Mesendoderm (in vitro differentiated cells): ENCODE results near the gene PPP1R16B. TPM values are rescaled to one million over a fixed set of nuclear protein-coding genes. Genes with fewer than 3 reads are reported as not detected.

Experiments
- DNase-seq: peaks from one replicate; pipeline ENCODE4 v3.0.0; 2013
- H2AK5ac ChIP-seq: 2 replicates; pipeline ENCODE4 v1.6.1; 2013; ENCODE audit warnings: low read length, inconsistent platforms
- H2BK120ac ChIP-seq: 2 replicates; pipeline ENCODE4 v1.6.1; 2013; ENCODE audit warnings: low read depth, mild to moderate bottlenecking, low read length, moderate library complexity, mixed read lengths
- H2BK15ac ChIP-seq: replicated peaks from 2 replicates; pipeline ENCODE4 v1.6.1; 2013; ENCODE audit warnings: low read depth, mild to moderate bottlenecking, moderate library complexity
- H2BK5ac ChIP-seq: 2 replicates; pipeline ENCODE4 v1.6.1; 2013; ENCODE audit warnings: low read length, inconsistent platforms
- H3K18ac ChIP-seq: 2 replicates; pipeline ENCODE4 v1.6.1; 2013; ENCODE audit warnings: mild to moderate bottlenecking, low read length, mixed read lengths
- H3K23ac ChIP-seq: one replicate; pipeline ENCODE4 v1.6.1; 2013; ENCODE audit warnings: low read length
- H3K27ac ChIP-seq: 2 replicates; pipeline ENCODE4 v1.5.1; 2013; ENCODE audit warnings: low read depth, mild to moderate bottlenecking, inconsistent platforms, low read length, moderate library complexity
- H3K27me3 ChIP-seq: 2 replicates; pipeline ENCODE4 v1.6.1; 2013; ENCODE audit warnings: low read length, control low read depth, mild to moderate bottlenecking, inconsistent platforms; ENCODE audit not compliant: insufficient read depth, poor library complexity
- H3K36me3 ChIP-seq: 2 replicates; pipeline ENCODE4 v1.6.1; 2013; ENCODE audit warnings: low read length, inconsistent platforms; ENCODE audit not compliant: control insufficient read depth, insufficient read depth
- H3K4ac ChIP-seq: one replicate; pipeline ENCODE4 v1.6.1; 2013; ENCODE audit warnings: low read depth, mild to moderate bottlenecking, low read length, moderate library complexity
- H3K4me1 ChIP-seq: 2 replicates; pipeline ENCODE4 v1.6.1; 2013; ENCODE audit warnings: low read depth, low read length, inconsistent platforms; ENCODE audit not compliant: control insufficient read depth
- H3K4me2 ChIP-seq: 2 replicates; pipeline ENCODE4 v1.6.1; 2013; ENCODE audit warnings: low read length
- H3K4me3 ChIP-seq: 2 replicates; pipeline ENCODE4 v1.5.1; 2013; ENCODE audit warnings: mild to moderate bottlenecking, low read length
- H3K56ac ChIP-seq: one replicate; pipeline ENCODE4 v1.6.1; 2013; ENCODE audit warnings: low read length
- H3K79me1 ChIP-seq: 2 replicates; pipeline ENCODE4 v1.6.1; 2013; ENCODE audit warnings: low read length, inconsistent platforms
- H3K79me2 ChIP-seq: 2 replicates; pipeline ENCODE4 v1.6.1; 2013; ENCODE audit warnings: mild to moderate bottlenecking, low read length; ENCODE audit not compliant: control insufficient read depth, insufficient read depth
- H3K9ac ChIP-seq: 2 replicates; pipeline ENCODE4 v1.6.1; 2013; ENCODE audit warnings: low read length, inconsistent platforms
- H4K5ac ChIP-seq: one replicate; pipeline ENCODE4 v1.6.1; 2013; ENCODE audit warnings: low read length
- H4K8ac ChIP-seq: one replicate; pipeline ENCODE4 v1.6.1; 2013; ENCODE audit warnings: low read depth, mild to moderate bottlenecking, control low read depth, low read length, moderate library complexity
- WGBS: extraction: QIAGEN DNeasy Blood & Tissue Kit; methylation state at CpG from one replicate; pipeline ENCODE4 v1.1.7; 2013; ENCODE audit warnings: low lambda C conversion rate, missing lambda C conversion rate; ENCODE audit not compliant: insufficient coverage; ENCODE audit errors: extremely low coverage; 5-methylcytosine and 5-hydroxymethylcytosine counted together
- polyA plus RNA-seq, 2 experiments: library from polyadenylated mRNA; stranded (reverse); fragments of 200-250 nt; gene quantifications; one replicate each; pipeline ENCODE4 v1.2.3, GENCODE V29; 2013

PPP1R16B gene
- 6.2 TPM for polyA plus RNA-seq (2013, experiment 1 of 2)
- polyA plus RNA-seq (2013, experiment 2 of 2): 6.4 TPM

- Histone ChIP-seq H3K4me3 (peak within 1 kb of the TSS; percentile 65), H2BK120ac (no peak within 1 kb of the TSS), H3K18ac (peak within 1 kb of the TSS; percentile 81), H2BK5ac (peak within 1 kb of the TSS; percentile 5), H3K4ac (peak within 1 kb of the TSS; percentile 72), H2BK15ac (no peak within 1 kb of the TSS), H3K9ac (peak within 1 kb of the TSS; percentile 78), H3K79me2 (peaks cover 5% of the 10 kb centered on the region), H2AK5ac (no peak within 1 kb of the TSS), H4K5ac (peak within 1 kb of the TSS; percentile 23), H3K27ac (peak within 1 kb of the TSS; percentile 70), H3K36me3 (no peaks in the 10 kb centered on the region), H3K56ac (peak within 1 kb of the TSS; percentile 84), H3K27me3 (no peaks in the 10 kb centered on the region), H3K4me1 (peaks cover 9% of the 10 kb centered on the region), H3K4me2 (peak within 1 kb of the TSS; percentile 92), H4K8ac (no peak within 1 kb of the TSS), H3K79me1 (peaks cover 5% of the 10 kb centered on the region), H3K23ac (no peak within 1 kb of the TSS)
- WGBS: no CpG with 5 or more reads among the region's 40 CpGs
- DNase-seq: peak; percentile 74
These were observed at the start of gene PPP1R16B for GRCh38 chr20:38805502-38805957. TSS of gene PPP1R16B (plus strand) at chr20:38805697. CDS start at chr20:38835926, 30,229 bp downstream.

GRCh38 chr20:38757145-38757775 is 48.2 kb upstream of the PPP1R16B start:
- Histone ChIP-seq H3K4me3 (no peak overlapping the region), H4K5ac (no peak overlapping the region), H2BK120ac (no peak overlapping the region), H3K18ac (no peak overlapping the region), H3K4me1 (no peaks in the 10 kb centered on the region), H3K27me3 (no peaks in the 10 kb centered on the region), H3K9ac (no peak overlapping the region), H2BK5ac (no peak overlapping the region), H3K36me3 (peaks cover 3% of the 10 kb centered on the region), H3K27ac (no peak overlapping the region), H2AK5ac (no peak overlapping the region), H4K8ac (no peak overlapping the region), H3K56ac (no peak overlapping the region), H3K4me2 (no peak overlapping the region), H3K23ac (no peak overlapping the region), H3K79me1 (no peaks in the 10 kb centered on the region), H3K79me2 (no peaks in the 10 kb centered on the region), H2BK15ac (no peak overlapping the region), H3K4ac (no peak overlapping the region)
- no peak for DNase-seq
- no CpG with 5 or more reads among the region's 7 CpGs for WGBS

- Histone ChIP-seq H3K79me1 (no peaks in the 10 kb centered on the region), H3K4me2 (no peak overlapping the region), H3K4me3 (no peak overlapping the region), H2BK15ac (no peak overlapping the region), H3K18ac (no peak overlapping the region), H2BK5ac (no peak overlapping the region), H3K56ac (no peak overlapping the region), H3K27me3 (no peaks in the 10 kb centered on the region), H2BK120ac (no peak overlapping the region), H3K27ac (no peak overlapping the region), H3K4me1 (no peaks in the 10 kb centered on the region), H3K23ac (no peak overlapping the region), H4K8ac (no peak overlapping the region), H3K36me3 (peaks cover 3% of the 10 kb centered on the region), H3K4ac (no peak overlapping the region), H3K9ac (no peak overlapping the region), H3K79me2 (no peaks in the 10 kb centered on the region), H4K5ac (no peak overlapping the region), H2AK5ac (no peak overlapping the region)
- WGBS: no CpG with 5 or more reads among the region's 7 CpGs
- DNase-seq: no peak
These were observed 46.4 kb upstream of the PPP1R16B start for GRCh38 chr20:38759106-38759505.

GRCh38 chr20:38760978-38761377 is 44.5 kb upstream of the PPP1R16B start:
- Histone ChIP-seq H3K18ac (no peak overlapping the region), H2AK5ac (no peak overlapping the region), H3K27ac (no peak overlapping the region), H3K9ac (no peak overlapping the region), H3K36me3 (peaks cover 3% of the 10 kb centered on the region), H3K4ac (no peak overlapping the region), H4K8ac (no peak overlapping the region), H3K79me1 (no peaks in the 10 kb centered on the region), H2BK15ac (no peak overlapping the region), H4K5ac (no peak overlapping the region), H2BK120ac (no peak overlapping the region), H3K4me1 (no peaks in the 10 kb centered on the region), H3K79me2 (no peaks in the 10 kb centered on the region), H3K4me2 (no peak overlapping the region), H3K23ac (no peak overlapping the region), H3K56ac (no peak overlapping the region), H3K4me3 (no peak overlapping the region), H3K27me3 (no peaks in the 10 kb centered on the region), H2BK5ac (no peak overlapping the region)
- no CpG with 5 or more reads among the region's 4 CpGs for WGBS
- DNase-seq: no peak

GRCh38 chr20:38762174-38762573 is 43.3 kb upstream of the PPP1R16B start:
- Histone ChIP-seq H3K4me1 (no peaks in the 10 kb centered on the region), H3K4ac (no peak overlapping the region), H3K18ac (no peak overlapping the region), H3K9ac (no peak overlapping the region), H3K27me3 (no peaks in the 10 kb centered on the region), H2BK15ac (no peak overlapping the region), H3K79me2 (no peaks in the 10 kb centered on the region), H3K27ac (no peak overlapping the region), H3K79me1 (no peaks in the 10 kb centered on the region), H2AK5ac (no peak overlapping the region), H3K4me2 (no peak overlapping the region), H3K36me3 (peaks cover 3% of the 10 kb centered on the region), H3K56ac (no peak overlapping the region), H4K8ac (no peak overlapping the region), H2BK5ac (no peak overlapping the region), H2BK120ac (no peak overlapping the region), H3K4me3 (no peak overlapping the region), H4K5ac (no peak overlapping the region), H3K23ac (no peak overlapping the region)
- DNase-seq: no peak

- WGBS: no CpG with 5 or more reads among the region's 1 CpG
- H2BK15ac ChIP-seq: no peak overlapping the region
- no peak overlapping the region for H3K9ac ChIP-seq
- H3K56ac ChIP-seq: no peak overlapping the region
- H4K5ac ChIP-seq: no peak overlapping the region
- H3K4me3 ChIP-seq: no peak overlapping the region
- no peaks in the 10 kb centered on the region for H3K79me2 ChIP-seq
- H3K4me2 ChIP-seq: no peak overlapping the region
- H2BK5ac ChIP-seq: no peak overlapping the region
- H4K8ac ChIP-seq: no peak overlapping the region
- no peak overlapping the region for H3K18ac ChIP-seq
- no peaks in the 10 kb centered on the region for H3K79me1 ChIP-seq
- H2AK5ac ChIP-seq: no peak overlapping the region
- no peaks in the 10 kb centered on the region for H3K4me1 ChIP-seq
- H2BK120ac ChIP-seq: no peak overlapping the region
- no peak for DNase-seq
- H3K36me3 ChIP-seq: no peaks in the 10 kb centered on the region
- no peaks in the 10 kb centered on the region for H3K27me3 ChIP-seq
- H3K23ac ChIP-seq: no peak overlapping the region
- H3K27ac ChIP-seq: no peak overlapping the region
- H3K4ac ChIP-seq: no peak overlapping the region
These were observed 41.9 kb upstream of the PPP1R16B start for GRCh38 chr20:38763616-38764015.
